Osteoblast (primary cell): Measurements from ENCODE around the gene FCER1G. TPM values are rescaled to one million over a fixed set of nuclear protein-coding genes. Genes with fewer than 3 reads are reported as not detected.
A peak's percentile ranks its signal among the peaks of the same experiment; 100 is the strongest.
"Not testable (repeated sequence)": the region's sequence is repeated elsewhere in the genome, so short reads cannot be mapped to it uniquely, and the experiment has no call there.

Experiments used
- DNase-seq: peaks from one replicate; pipeline ENCODE4 v3.0.0; 2011; ENCODE audit warnings: low spot score, mixed read lengths; ENCODE audit not compliant: insufficient read length; ENCODE audit errors: missing footprints
- H2AFZ ChIP-seq: 2 replicates; pipeline ENCODE4 v1.6.0; 2011; ENCODE audit warnings: mild to moderate bottlenecking, low read length
- H3K27ac ChIP-seq: 2 replicates; pipeline ENCODE4 v1.5.1; 2011; ENCODE audit warnings: mild to moderate bottlenecking, low read depth, low read length, moderate library complexity
- H3K27me3 ChIP-seq: 2 replicates; pipeline ENCODE4 v1.6.0; 2012; ENCODE audit warnings: mild to moderate bottlenecking, control low read depth, inconsistent platforms, low read length, moderate library complexity; ENCODE audit not compliant: insufficient read depth
- H3K36me3 ChIP-seq: 2 replicates; pipeline ENCODE4 v1.5.1; 2011; ENCODE audit warnings: mild to moderate bottlenecking, low read length, control low read depth, moderate library complexity; ENCODE audit not compliant: insufficient read depth
- H3K4me1 ChIP-seq: 2 replicates; pipeline ENCODE4 v1.5.1; 2011; ENCODE audit warnings: mild to moderate bottlenecking, low read length, control low read depth, moderate library complexity; ENCODE audit not compliant: insufficient read depth
- H3K4me2 ChIP-seq: 2 replicates; pipeline ENCODE4 v1.6.0; 2011; ENCODE audit warnings: mild to moderate bottlenecking, low read length; ENCODE audit not compliant: insufficient read depth
- H3K4me3 ChIP-seq: fragments of 200-600 bp; sonication (generic); 3 replicates; pipeline ENCODE4 v1.5.1; 2012; ENCODE audit warnings: mild to moderate bottlenecking, low read length, inconsistent platforms; ENCODE audit not compliant: insufficient read depth
- H3K79me2 ChIP-seq: 2 replicates; pipeline ENCODE4 v1.6.0; 2012; ENCODE audit warnings: mild to moderate bottlenecking, low read length, control low read depth, inconsistent platforms; ENCODE audit not compliant: insufficient read depth
- H3K9me3 ChIP-seq: 2 replicates; pipeline ENCODE4 v1.5.1; 2011; ENCODE audit warnings: low read depth, low read length, control low read depth
- H4K20me1 ChIP-seq: 2 replicates; pipeline ENCODE4 v1.6.0; 2012; ENCODE audit warnings: mild to moderate bottlenecking, low read length, control low read depth; ENCODE audit not compliant: insufficient read depth
- CTCF ChIP-seq: IDR thresholded peaks from 2 replicates; pipeline ENCODE4 v1.5.1; 2011; ENCODE audit warnings: mild to moderate bottlenecking, low read depth, low read length, moderate library complexity; ENCODE audit errors: extremely low read depth
- total RNA-seq: library from RNA; depleted of rRNA; stranded (reverse); fragments of >200 nt; gene quantifications from 2 replicates; pipeline ENCODE4 v1.2.3, GENCODE V29; 2012

FCER1G gene
- total RNA-seq, 1 donor = 0.72 TPM

DNA sequence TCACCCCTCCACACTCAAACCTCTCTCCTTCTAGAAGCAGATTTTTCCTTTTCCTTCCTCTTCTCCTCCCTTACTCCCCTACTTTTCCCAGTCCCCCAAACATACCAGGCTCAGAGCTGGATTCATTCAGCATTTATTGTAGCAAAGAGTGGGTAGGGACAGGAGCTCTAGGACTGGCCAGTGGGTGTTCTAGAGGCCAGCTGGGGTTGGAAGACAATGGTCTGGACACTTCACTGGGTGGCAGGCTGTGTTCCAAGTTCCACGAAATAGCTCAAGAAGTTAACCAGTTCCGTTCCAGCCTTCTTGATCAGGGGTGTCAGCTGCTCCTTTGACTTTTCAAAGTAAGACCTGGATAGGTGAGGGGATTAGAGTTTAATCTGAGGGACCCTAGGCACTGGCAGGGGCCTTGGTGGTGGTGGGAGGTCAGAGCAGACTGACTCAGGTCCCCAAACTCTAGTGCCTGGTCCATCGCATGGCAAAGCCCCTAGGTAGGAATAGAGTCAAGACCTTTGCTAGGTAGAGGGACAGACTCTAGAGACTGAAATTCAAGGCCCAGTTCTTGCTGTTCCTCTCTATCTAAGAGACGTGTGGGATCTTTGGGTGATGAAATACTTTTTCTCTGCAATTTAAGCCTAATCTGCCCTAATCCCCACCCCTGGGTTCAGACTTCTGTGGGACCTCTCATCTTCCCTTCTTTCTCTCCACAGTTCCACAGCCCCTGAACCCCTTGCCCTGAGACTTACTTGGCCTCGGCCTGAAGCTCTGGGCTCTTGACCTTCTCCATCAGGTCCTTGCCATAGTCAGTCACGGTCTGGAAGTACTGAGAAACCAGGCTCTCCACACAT lies 7.3 kb downstream of the FCER1G start:
- H3K27ac ChIP-seq = no peak overlapping the region
- H3K4me1 ChIP-seq = peaks cover 21% of the 10 kb centered on the region
- DNase-seq = no peak
- H3K4me2 ChIP-seq = no peak overlapping the region
- peaks cover 9% of the 10 kb centered on the region for H3K79me2 ChIP-seq
- H2AFZ ChIP-seq = no peak overlapping the region
- no peaks in the 10 kb centered on the region for H3K27me3 ChIP-seq
- no peaks in the 10 kb centered on the region for H3K36me3 ChIP-seq
- no peaks in the 10 kb centered on the region for H3K9me3 ChIP-seq
- H3K4me3 ChIP-seq = no peak overlapping the region
- H4K20me1 ChIP-seq = no peaks in the 10 kb centered on the region
- no peak for TF ChIP-seq CTCF

DNA sequence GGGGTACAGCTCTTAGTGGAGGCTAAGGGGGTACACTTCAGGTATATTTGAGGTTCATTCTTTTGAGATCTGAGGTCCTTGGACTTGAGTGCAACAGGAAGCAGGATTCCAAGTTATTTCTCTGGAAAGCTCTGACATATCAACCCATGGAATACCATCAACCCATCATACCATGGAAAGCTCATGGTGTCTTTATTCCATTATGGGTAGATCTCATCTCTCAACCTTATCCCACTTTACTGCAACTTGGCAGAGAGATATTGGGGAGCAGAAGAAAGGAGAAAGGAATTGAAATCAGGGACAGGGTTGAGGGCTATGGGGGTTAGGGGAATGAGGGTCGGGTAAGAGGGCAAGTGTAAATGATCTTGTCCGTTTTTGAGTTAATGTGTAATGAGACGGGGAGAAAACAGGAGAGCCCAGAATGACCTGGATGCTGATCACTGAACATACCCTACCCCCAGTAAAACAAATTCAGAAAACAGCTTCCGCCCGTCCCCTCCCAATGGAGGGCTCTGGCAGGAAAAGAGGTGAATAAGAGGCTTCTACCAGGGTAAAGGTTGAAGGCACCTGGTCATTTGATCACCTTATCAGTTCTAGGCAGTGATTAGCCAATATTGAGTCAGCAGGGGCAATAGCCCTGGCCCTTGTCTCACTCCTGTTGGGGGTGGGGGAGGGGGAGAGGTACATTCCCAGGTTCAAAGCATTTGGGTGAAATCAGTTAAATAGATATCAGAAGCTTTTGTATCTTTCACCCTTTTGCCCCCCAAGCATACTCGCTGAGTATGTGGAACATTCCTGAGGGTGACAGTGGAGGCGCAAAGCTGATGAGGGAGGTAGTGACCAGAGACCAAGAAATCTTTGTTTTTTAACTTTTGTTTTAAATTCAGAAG lies 9.0 kb downstream of the FCER1G start:
- Histone ChIP-seq H3K79me2 (peaks cover 12% of the 10 kb centered on the region), H3K36me3 (peaks cover 9% of the 10 kb centered on the region), H3K27ac (no peak overlapping the region), H3K4me2 (no peak overlapping the region), H3K4me3 (no peak overlapping the region), H3K4me1 (peaks cover 17% of the 10 kb centered on the region), H3K27me3 (no peaks in the 10 kb centered on the region), H4K20me1 (no peaks in the 10 kb centered on the region), H2AFZ (no peak overlapping the region), H3K9me3 (no peaks in the 10 kb centered on the region)
- no peak for DNase-seq
- TF ChIP-seq CTCF = no peak

- Histone ChIP-seq H3K4me1 (peaks cover 17% of the 10 kb centered on the region), H3K79me2 (peaks cover 12% of the 10 kb centered on the region), H3K36me3 (peaks cover 16% of the 10 kb centered on the region)
- H3K4me2 ChIP-seq, H3K4me3 ChIP-seq, DNase-seq, H4K20me1 ChIP-seq, H2AFZ ChIP-seq, H3K27ac ChIP-seq, H3K9me3 ChIP-seq, H3K27me3 ChIP-seq: not testable (repeated sequence)
These were observed 9.6 kb downstream of the FCER1G start for GRCh38 chr1:161224695-161225087.

DNA sequence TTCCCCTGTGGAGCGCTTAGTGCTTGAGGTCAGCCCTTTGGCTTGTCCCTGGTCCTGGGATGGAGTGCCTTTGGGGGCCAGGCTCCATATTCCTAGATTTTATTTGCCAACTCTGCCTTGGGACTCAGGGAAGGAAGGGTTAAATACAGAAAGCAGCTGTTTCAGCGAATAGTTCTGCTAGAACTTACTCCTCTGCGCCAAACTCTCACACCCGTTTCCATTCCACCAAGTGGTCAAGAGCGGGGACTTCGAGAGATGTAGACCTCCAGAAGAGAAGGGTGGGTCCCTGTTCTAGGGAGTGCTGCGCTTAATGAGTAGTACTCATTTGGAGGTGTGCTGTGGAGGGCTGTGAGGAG lies 10.1 kb downstream of the FCER1G start:
- Histone ChIP-seq H3K4me1 (peaks cover 17% of the 10 kb centered on the region), H3K79me2 (peaks cover 12% of the 10 kb centered on the region), H3K9me3 (no peaks in the 10 kb centered on the region), H3K27me3 (no peaks in the 10 kb centered on the region), H3K36me3 (peaks cover 20% of the 10 kb centered on the region), H2AFZ (peak overlapping the region; percentile 43), H4K20me1 (no peaks in the 10 kb centered on the region), H3K4me2 (peak overlapping the region; percentile 45), H3K27ac (no peak overlapping the region), H3K4me3 (no peak overlapping the region)
- no peak for DNase-seq
- TF ChIP-seq CTCF = no peak
